ENCODE measurements around the gene TTLL11.
"Not testable (repeated sequence)": the region's sequence is repeated elsewhere in the genome, so short reads cannot be mapped to it uniquely, and the experiment has no call there.

Gene TTLL11

DNA sequence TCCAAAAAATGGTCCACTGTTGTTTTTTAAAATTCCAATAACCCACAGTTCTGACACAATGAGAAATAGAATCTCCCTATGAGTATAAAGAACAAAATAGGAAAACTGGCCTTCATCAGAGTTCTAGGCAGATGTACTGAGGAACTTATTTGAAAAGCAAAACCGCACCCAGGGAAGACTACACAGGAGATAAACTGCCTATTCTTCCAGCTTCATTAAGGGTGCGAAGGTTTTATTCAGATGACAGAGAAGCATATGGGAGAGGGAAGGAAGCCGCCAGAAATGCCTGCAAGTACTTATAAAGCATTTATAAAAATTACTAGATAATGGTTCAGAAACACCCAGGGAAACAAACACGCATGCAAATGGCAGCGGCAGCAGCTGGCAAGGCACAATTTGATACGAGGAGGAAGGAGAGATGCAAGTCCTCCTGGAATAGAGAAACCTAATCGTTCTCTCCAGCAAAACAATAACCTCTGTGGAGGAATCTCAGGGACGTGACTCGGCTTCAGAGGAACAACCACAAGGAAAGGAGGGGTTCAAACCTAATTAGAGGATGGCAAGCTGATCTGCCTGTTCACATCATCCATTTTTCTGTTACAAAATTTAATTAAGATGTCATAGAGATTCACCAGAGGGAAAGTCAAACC lies 9.0 kb downstream of the TTLL11 start:
- no peak for DNase-seq (ENCODE audit: low read depth, low spot score)

DNA sequence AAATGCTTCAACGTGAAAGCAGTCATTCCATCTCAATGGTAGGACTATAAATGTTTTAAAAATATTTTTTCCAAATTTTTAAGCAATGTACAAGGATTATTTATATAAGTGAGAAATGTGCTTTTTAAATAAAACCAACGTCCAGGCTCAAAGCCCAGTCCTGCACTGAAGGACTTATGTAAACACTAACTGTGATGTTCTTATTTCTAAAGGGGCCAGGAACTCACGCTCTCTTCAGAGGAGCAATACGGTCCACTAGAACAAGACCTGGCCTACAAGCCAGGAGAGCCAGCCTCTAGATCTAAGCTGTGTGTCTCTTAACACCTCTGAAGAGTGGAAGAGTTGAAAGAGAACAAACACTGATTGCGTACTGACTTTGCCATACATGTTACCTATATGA lies 12.1 kb downstream of the TTLL11 start:
- no peak for DNase-seq (ENCODE audit: low read depth, low spot score)

DNA sequence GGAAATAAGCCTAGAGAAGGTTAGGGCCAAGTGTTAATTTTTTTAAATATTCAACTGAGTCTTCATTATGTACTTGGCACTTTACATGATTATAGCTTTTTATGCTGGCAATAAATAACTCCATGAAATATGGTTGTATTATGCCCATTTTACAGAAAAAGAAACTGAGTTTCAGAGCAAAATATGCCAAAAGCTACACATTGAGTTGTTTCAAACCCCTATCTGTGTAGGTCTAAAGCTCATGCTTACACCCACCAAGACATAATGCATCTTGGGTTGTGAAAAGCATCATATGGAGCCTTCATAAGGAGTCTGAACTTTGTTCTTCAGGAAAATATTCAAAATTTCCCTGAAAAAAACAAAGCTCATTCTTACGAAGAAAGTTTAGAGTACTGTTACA lies 14.6 kb downstream of the TTLL11 start:
- DNase-seq (ENCODE audit: low read depth, low spot score): no peak

DNA sequence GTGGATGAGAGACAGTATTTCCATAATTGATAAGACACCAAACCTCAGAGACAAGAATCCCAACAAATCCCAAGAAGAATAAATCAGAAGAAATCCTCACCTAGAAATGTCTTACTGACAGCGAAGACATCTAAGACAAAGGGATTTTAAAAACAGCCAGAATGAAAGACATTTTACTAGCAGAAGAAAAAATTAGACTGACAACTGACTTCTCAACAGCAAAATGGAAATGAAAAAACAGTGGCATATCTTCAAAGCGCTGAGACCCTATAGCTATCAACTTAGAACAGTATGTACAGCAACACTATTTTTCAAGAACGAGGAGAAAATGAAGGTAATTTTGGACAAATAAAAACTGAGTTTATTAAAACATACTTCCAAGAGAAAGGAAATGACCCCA lies 16.3 kb downstream of the TTLL11 start:
- DNase-seq (ENCODE audit: low read depth, low spot score): no peak

DNA sequence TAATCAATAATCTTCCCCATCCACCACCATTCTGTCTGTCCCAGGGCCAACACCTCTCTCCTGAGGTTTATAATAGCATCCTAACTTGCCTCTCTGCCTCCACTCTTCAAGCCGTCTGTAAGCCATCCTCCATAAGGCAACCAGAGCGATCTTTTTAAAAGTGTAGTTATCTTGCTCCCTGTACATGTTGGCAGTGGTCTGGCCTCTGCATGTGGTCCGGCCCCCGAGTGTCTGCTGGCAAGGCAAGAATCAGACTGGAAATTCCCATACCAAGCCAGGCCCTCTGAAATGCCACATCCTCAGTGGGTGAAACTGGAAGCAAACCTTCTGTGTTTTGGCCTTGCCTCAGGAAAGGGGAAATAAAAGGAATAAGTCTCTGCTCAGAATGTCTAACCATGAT lies 17.0 kb downstream of the TTLL11 start:
- no peak for DNase-seq (ENCODE audit: low read depth, low spot score)

DNA sequence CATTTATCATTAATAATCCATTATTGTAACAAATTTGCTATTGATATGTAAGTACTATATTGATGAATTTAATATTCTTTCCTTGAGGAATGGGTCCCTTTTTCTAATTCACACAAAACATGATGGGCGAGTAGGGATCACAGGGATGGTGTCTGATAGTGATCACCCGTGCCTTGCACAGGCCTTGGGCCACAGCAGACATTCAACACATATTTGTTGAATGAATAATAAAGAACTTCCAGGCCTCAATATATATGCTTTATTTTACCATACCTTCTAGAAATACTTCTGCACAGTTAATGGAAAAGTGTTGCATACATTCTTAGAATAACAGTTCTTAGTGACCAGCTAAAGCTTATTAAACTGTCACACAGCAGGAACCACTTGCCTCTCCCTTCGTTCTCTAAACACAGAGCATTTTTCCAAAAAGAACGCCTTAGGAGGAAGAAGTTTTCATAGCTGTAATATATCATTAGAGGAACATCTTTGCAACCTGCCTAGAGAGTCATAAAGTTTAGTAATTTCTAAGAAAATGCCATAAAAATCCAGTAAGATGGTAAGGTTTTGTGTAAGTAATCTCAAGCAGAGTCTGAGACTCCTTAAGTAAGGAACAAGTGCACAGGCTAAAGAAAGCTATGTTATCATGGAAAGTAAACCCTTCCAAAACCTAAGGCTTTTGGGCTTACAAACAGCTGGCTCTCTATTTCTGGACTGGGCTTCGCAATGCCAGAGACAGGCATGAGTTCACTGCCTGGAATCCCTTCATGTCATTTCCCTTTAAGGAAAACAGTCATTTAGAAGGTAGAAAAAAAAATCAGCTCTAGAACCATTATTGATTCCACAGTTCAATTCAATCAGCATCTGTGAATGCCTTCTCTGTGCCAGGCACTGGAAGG lies 17.7 kb downstream of the TTLL11 start:
- DNase-seq (ENCODE audit: low read depth, low spot score): no peak

DNA sequence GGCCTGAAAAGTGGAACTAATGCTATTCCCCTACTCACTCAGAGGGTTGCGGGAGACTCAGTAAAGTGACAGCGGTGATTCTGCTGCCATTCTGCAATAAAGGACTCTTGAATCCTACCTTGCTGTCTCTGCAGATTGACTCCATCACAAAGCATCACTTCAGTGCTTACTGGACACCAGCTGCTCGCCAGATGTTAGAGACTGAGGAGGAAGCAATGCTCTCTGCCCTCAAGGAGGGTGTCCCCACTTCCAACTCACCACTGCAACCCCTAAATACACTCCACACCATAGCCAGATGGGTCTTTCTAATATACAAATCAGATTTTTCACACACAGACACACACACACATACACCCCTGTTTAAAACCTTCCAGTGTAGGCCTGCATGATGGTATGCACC lies 21.4 kb downstream of the TTLL11 start:
- no peak for DNase-seq (ENCODE audit: low read depth, low spot score)

DNA sequence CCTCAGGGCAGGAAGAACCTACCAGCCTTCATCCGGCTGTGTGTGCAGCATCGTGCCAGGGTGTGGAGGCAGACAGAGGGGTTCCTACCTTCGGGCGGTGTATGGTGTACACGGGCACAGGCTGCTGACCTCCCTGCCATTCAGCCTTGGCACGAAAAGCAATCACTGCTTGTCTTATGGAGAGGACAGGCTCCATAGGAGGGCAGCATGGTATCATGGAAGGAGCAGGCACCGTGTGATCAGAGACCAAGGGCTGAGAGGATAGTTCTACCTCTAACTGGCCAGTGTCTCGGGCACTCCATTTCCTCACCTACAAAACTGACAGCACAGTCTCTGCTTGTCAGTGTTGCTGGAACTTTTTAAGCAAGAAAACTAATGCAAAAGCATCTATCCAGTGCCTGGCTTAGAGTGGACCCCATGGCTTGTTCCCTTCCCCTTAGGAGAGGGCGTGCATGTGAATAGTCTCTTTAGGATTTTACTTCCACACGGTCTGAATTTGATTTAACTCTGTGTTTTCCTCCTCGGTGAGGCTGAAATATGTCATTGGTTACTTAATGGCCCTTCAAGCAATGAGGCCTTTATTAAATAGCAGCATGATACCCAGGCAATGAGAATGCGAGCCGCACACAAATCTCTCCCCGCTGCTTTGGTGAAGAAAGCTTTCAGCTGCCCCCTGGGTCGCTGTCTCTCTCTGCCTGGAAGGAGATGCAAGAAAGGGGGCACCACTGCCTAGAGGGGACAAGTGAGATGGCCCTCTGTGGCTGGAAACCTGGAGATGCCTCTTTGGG lies 22.2 kb downstream of the TTLL11 start:
- no peak for DNase-seq (ENCODE audit: low read depth, low spot score)

DNA sequence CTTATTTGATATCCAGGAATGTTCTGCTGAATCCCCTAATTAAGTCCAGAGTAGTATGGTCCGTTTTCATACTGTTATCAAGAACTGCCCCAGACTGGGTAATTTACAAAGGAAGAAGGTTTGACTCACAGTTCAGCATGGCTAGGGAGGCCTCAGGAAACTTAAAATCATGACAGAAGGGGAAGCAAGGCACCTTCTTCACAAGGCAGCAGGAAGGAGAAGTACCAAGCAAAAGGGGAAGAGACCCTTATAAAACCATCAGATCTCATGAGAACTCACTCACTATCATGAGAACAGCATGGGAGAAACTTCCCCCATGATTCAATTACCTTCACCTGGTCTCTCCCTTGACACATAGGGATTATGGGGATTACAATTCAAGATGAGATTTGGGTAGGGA lies 26.4 kb downstream of the TTLL11 start:
- DNase-seq (ENCODE audit: low read depth, low spot score): not testable (repeated sequence)

DNA sequence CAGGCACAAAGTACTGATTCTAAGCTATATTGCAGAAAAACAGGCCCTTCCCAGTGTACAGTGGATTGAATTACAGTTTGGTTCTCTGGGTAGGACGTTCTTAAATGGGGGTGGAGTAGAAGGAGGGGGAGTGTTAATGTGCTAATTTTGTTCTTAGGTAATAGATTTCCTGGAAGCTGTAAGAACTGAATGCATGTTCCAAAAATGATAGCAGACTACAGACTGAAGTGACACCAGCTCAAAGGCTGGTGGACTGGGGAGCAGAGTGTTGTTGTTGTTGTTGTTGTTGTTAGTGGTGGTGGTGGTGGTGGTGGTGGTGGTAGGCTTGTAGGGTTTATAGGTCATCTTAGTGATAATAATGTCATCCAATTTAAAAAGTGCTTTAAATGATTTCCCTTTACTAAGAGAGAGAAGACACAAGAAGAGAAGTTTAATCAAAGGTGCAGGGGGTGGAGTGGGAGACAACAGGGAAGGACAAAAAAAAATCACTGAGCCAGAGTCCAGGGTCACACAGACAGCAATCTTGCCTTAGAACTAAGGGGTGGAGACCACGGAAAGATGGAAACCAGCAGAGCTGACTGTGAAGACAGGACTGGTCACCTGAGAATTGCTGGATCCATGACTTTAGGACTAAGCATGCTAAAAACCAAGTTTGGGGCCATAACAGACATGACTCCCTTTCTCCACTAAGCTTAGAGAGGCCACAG lies 27.0 kb downstream of the TTLL11 start:
- no peak for DNase-seq (ENCODE audit: low read depth, low spot score)

DNA sequence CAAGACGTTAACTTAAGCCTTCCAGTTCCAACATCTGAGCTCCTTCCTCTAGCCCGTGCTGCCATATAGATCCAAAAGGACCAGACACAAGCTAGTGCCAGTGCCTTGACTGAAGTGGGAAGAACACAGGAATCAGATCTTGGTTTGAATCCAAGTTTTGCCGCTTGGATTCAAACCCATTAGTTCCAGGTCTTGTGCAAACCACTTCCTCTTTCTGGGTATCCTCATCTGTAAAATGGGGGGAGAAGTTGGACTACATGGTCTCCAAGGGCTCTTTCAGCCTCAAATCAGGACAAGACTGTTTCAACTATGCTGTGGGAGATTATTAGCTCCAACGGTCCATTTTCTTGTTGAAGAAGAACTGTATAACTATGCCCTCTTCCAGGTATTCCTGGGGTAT lies 32.6 kb downstream of the TTLL11 start:
- DNase-seq (ENCODE audit: low read depth, low spot score): no peak

DNA sequence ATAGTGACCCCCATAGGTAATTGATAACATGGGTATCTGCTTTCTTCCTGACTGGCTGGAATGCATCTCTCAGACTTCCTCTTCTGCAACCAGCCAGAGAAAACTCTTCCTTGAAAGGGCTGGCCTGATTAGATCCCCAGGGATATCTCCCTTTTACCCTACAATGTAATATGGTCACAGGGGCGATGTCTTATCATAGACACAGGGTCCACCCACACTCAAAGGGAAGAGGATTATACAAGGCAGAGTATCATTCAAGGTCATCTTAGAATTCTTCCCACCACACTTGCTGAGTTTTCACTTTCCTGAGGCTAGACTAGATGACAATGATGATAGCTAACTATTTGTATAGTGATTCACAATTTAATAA lies 33.2 kb downstream of the TTLL11 start:
- no peak for DNase-seq (ENCODE audit: low read depth, low spot score)

DNA sequence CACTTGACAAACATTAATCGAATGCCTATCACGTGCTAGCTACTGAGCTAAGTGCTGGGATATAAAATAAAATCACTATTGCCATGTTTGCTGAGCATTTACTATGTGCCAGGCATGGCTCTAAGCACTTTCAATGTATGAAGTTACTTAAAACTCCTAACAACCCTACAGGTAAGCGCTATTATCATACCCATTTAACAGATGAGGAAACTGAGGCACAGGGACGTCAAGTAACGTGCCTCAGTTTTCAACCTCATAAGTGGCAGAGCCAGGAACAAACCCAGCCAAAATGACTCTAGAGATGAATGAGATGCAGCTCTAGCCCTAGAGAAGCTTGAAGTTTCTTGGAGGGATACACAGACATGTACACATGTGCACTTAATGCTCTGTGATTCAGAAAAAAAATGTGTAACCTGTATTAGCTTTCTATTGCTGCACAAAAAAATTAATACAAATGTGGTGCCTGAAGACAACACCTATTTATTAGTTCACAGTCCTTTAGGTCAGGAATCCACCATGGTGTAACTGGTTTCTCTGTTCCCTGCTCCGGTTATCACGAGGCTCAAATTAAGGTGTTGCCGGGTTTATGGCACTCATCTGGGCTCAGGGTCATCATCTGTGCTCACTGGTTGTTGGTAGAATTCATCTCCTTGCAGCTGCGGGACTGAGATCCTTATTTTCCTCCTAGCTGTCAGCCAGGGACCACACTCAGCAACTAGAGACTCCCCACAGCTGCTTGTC lies 33.7 kb downstream of the TTLL11 start:
- DNase-seq (ENCODE audit: low read depth, low spot score): no peak

DNA sequence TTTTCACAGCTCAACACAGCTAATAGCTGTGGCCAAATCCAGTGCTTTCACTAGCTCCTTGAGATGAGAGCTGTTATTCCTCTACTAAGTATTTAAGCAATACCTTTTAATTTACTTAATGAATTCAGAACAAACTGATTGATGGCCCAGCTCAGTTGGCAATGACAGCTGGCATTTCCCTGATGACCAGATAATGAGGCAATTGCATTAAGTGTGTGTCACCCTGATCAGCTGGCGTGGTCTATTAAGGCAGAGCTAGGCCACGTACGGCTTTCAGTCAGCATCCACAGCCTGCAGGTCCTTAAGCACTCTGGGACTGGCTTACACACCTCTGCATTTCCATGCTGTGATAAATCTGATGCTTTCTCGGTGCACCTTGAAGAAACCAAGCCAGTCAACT lies 34.4 kb downstream of the TTLL11 start:
- DNase-seq (ENCODE audit: low read depth, low spot score): no peak

DNA sequence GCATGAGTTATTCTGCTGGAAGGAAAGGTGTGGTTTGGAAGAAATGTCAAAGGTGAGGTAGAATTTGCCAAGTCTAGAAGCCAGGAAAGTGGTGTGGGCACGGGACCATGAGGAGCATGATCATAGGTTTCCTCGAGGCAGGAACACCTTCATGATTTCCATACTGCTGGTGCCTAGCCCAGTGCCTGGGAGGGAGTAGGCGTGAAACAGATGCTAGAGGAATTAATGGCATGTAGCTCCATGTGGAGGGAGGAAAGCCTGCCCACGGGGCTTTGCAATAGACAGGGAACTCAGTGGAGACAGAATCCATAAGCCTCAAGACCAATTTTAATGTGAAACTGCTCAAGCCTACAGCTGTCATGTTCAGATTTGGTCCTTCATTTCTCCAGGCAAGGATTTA lies 35.1 kb downstream of the TTLL11 start:
- DNase-seq (ENCODE audit: low read depth, low spot score): no peak

DNA sequence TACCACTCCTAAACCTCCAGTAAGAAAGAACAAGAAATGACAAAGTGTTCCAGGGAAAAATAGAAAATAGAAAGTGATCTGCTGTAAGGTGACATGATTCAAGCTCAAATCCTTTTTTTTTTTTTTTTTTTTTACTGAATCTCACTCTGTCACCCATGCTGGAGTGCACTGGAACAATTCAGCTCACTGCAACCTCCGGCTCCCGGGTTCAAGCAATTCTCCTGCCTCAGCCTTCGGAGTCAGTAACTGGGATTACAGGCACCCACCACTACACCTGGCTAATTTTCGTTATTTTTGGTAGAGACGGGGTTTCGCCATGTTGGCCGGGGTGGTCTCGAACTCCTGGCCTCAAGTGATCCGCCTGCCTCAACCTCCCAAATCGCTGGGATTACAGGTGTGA lies 35.9 kb downstream of the TTLL11 start:
- DNase-seq (ENCODE audit: low read depth, low spot score): no peak

DNA sequence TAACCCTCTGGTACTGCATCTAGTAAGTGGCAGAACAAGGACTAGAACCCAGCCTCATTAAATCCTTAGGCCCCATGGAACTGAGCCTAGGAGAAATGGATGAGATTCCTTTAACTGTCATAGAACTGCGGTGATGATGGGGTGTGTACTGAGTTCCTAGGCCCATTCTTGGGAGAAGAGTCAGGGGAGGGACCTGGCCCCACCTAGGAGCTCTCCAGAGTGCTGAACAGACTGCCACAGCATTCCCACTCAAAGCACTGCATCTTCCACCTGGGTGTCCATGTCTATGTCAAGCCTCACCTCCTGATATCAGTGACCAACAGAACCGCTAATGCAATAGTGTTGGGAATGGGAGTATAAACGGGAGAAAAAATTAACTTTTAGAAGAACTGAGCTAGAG lies 36.6 kb downstream of the TTLL11 start:
- no peak for DNase-seq (ENCODE audit: low read depth, low spot score)

DNA sequence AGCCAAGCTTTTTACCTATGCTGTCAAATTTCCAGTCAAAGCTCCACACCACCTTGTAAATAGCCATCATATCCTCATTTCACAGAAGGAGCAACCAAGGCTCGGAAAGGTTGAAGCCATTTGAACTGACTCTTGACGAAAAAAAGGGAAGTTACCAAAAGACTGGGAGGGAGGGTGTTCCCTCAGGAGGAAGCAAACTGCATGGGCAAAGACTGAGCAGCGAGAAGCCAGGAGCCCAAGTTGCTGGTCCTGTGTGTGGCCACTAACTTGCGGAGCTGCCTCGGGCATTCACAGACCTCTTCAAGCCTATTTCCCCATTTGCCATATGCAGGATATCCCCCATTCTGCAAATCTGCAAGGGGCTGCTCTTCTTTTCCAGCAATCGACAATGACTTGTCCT lies 37.4 kb downstream of the TTLL11 start:
- no peak for DNase-seq (ENCODE audit: low read depth, low spot score)

DNA sequence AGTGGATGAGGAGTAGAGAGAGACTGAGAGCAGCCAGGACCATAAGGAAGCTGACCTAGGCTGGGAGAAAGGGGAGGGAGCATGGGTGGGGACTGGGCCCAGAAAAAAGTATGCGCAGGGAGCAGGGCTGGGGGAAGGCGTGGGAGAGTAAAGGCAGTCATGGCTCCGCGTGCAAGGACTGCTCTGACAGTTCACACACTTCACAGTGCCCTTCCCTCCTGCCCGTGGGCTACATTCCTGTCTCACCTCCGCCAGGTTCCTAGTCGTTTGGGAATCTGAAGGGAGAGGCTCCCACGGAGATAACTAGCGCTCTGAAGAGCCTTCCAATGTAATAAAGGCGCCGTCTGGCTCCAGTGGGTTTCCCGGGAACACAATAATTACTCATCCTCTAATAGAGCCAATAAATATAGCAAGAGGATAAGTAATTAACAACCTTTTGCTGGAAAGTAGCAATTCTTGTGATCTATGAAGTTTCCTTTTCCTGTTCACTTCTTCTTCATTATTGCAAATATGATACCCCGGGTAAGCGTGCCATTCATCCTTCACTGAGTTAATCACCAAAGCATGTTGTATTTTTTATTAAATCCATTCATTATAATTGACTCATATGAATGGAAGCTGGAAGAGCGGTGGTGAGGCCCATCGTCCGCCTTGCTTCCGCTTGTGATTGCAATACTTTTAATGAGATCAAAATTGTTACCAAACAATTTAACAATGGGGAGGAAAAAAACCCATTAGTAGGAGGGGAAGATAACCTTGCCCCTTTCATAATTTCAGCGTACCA lies 39.3 kb downstream of the TTLL11 start:
- DNase-seq (ENCODE audit: low read depth, low spot score): no peak

DNA sequence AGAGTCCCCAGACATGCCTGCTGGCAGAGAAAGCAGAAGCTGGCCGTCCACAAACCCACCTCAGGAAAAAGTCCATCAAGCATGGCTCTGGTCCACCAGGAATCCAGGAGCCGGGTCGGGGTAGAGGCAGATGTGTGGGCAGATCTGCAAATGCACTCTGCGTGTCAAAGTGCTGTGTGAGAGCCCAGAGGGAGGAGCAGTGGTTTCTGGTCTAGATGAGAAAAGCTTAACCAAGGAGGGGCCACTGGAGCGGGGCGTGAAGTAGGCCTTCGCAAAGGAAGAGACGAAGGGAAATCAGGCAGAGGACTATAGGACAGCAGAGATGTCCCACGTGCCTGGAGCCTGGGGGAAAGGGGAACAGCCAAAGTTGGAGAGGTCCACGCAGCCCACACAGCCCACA lies 40.0 kb downstream of the TTLL11 start:
- no peak for DNase-seq (ENCODE audit: low read depth, low spot score)
